Stimulated activated CD4-positive, alpha-beta T cell treated with anti-CD3 and anti-CD28 coated beads, Interleukin-4, amount 100 ng/mL, for 24 hours (primary cell): Measurements from ENCODE around the gene CFTR.

Source experiments
- DNase-seq: peaks from one replicate; pipeline ENCODE4 v3.0.0-alpha.2; 2020

Gene CFTR

GRCh38 chr7:117590191-117590590 is 110.4 kb downstream of the CFTR start:
- no peak for DNase-seq

- DNase-seq, result no peak
Measured at GRCh38 chr7:117592011-117592635, 112.3 kb downstream of the CFTR start.

- DNase-seq, result no peak
Measured at GRCh38 chr7:117596134-117596533, 116.3 kb downstream of the CFTR start.

GRCh38 chr7:117597755-117598154 is 117.9 kb downstream of the CFTR start:
- DNase-seq, result no peak

- no peak for DNase-seq
Measured at GRCh38 chr7:117600911-117601310, 121.1 kb downstream of the CFTR start.

GRCh38 chr7:117603627-117604026 is 123.8 kb downstream of the CFTR start:
- DNase-seq, result no peak

GRCh38 chr7:117605712-117606111 is 125.9 kb downstream of the CFTR start:
- DNase-seq, result no peak

- no peak for DNase-seq
Measured at GRCh38 chr7:117606132-117606531, 126.3 kb downstream of the CFTR start.

- DNase-seq, result no peak
Measured at GRCh38 chr7:117610396-117610795, 130.6 kb downstream of the CFTR start.

GRCh38 chr7:117612637-117613036 is 132.8 kb downstream of the CFTR start:
- no peak for DNase-seq

GRCh38 chr7:117616694-117617093 is 136.9 kb downstream of the CFTR start:
- no peak for DNase-seq

GRCh38 chr7:117619681-117620080 is 139.9 kb downstream of the CFTR start:
- DNase-seq, result no peak

- DNase-seq, result no peak
Measured at GRCh38 chr7:117621075-117621618, 141.3 kb downstream of the CFTR start.

- DNase-seq, result no peak
Measured at GRCh38 chr7:117623606-117624005, 143.8 kb downstream of the CFTR start.

GRCh38 chr7:117630501-117630900 is 150.7 kb downstream of the CFTR start:
- no peak for DNase-seq

- DNase-seq, result no peak
Measured at GRCh38 chr7:117630907-117631564, 151.2 kb downstream of the CFTR start.

- DNase-seq, result no peak
Measured at GRCh38 chr7:117631652-117632051, 151.8 kb downstream of the CFTR start.

GRCh38 chr7:117637937-117638336 is 158.1 kb downstream of the CFTR start:
- no peak for DNase-seq

GRCh38 chr7:117639966-117640365 is 160.1 kb downstream of the CFTR start:
- no peak for DNase-seq

- DNase-seq, result no peak
Measured at GRCh38 chr7:117640465-117640864, 160.6 kb downstream of the CFTR start.

- DNase-seq, result no peak
Measured at GRCh38 chr7:117645481-117646165, 165.8 kb downstream of the CFTR start.

GRCh38 chr7:117648203-117648866 is 168.5 kb downstream of the CFTR start:
- no peak for DNase-seq

- DNase-seq, result no peak
Measured at GRCh38 chr7:117652943-117653680, 173.3 kb downstream of the CFTR start.
